Measurements from ENCODE around the gene DCANP1.
"Not testable (repeated sequence)": the region's sequence is repeated elsewhere in the genome, so short reads cannot be mapped to it uniquely, and the experiment has no call there.

DCANP1 gene

GRCh38 chr5:135447298-135447929, at the start of gene DCANP1:
Gene DCANP1, minus strand, starts transcription at chr5:135447348. Its CDS starts 240 bp downstream, at chr5:135447108.
- DNase-seq (ENCODE audit: extremely low read depth, low read depth) = no peak
- H3K4me3 ChIP-seq (replicated peaks; ENCODE audit: low read depth, low read length) = no peak within 1 kb of the TSS
- no peak for TF ChIP-seq CTCF (IDR thresholded peaks at IDR 0.05; ENCODE audit: low read depth, low read length, missing control alignments)

GRCh38 chr5:135495531-135495930, 48.4 kb upstream of the DCANP1 start:
- H3K4me3 ChIP-seq (replicated peaks; ENCODE audit: low read depth, low read length); DNase-seq (ENCODE audit: extremely low read depth, low read depth): not testable (repeated sequence)

- DNase-seq (ENCODE audit: extremely low read depth, low read depth) = no peak
- no peak overlapping the region for H3K4me3 ChIP-seq (replicated peaks; ENCODE audit: low read depth, low read length)
- no peak for TF ChIP-seq CTCF (IDR thresholded peaks at IDR 0.05; ENCODE audit: low read depth, low read length, missing control alignments)
Measured at GRCh38 chr5:135494196-135494595, 47.0 kb upstream of the DCANP1 start.

GRCh38 chr5:135493406-135494180, 46.4 kb upstream of the DCANP1 start:
- no peak overlapping the region for H3K4me3 ChIP-seq (replicated peaks; ENCODE audit: low read depth, low read length)
- no peak for TF ChIP-seq CTCF (IDR thresholded peaks at IDR 0.05; ENCODE audit: low read depth, low read length, missing control alignments)
- peak; percentile 33 for DNase-seq (ENCODE audit: extremely low read depth, low read depth)

GRCh38 chr5:135492319-135492626, 45.1 kb upstream of the DCANP1 start:
- TF ChIP-seq CTCF (IDR thresholded peaks at IDR 0.05; ENCODE audit: low read depth, low read length, missing control alignments) = no peak
- H3K4me3 ChIP-seq (replicated peaks; ENCODE audit: low read depth, low read length) = no peak overlapping the region
- no peak for DNase-seq (ENCODE audit: extremely low read depth, low read depth)

- no peak for DNase-seq (ENCODE audit: extremely low read depth, low read depth)
- no peak overlapping the region for H3K4me3 ChIP-seq (replicated peaks; ENCODE audit: low read depth, low read length)
- no peak for TF ChIP-seq CTCF (IDR thresholded peaks at IDR 0.05; ENCODE audit: low read depth, low read length, missing control alignments)
Measured at GRCh38 chr5:135491552-135492318, 44.6 kb upstream of the DCANP1 start.

GRCh38 chr5:135491038-135491551, 43.9 kb upstream of the DCANP1 start:
- no peak for DNase-seq (ENCODE audit: extremely low read depth, low read depth)
- no peak for TF ChIP-seq CTCF (IDR thresholded peaks at IDR 0.05; ENCODE audit: low read depth, low read length, missing control alignments)
- no peak overlapping the region for H3K4me3 ChIP-seq (replicated peaks; ENCODE audit: low read depth, low read length)

Data from HFF-Myc (cell line).